HEK293T (cell line): ENCODE measurements around the gene RNF169.

Experiments used
- BHLHE40 ChIP-seq: fragments of 450-650 bp; IDR thresholded peaks from 2 replicates; pipeline ENCODE4 v1.6.1; 2016; ENCODE audit warnings: mild to moderate bottlenecking, moderate library complexity, borderline replicate concordance
- FOXA1 ChIP-seq: fragments of 450-650 bp; IDR thresholded peaks from 2 replicates; pipeline ENCODE4 v1.6.1; 2016; ENCODE audit warnings: mild to moderate bottlenecking
- FOXM1 ChIP-seq: fragments of 450-650 bp; IDR thresholded peaks from 2 replicates; pipeline ENCODE4 v1.6.1; 2017; ENCODE audit warnings: mild to moderate bottlenecking, borderline replicate concordance
- HDGF ChIP-seq: fragments of 450-650 bp; IDR thresholded peaks from 2 replicates; pipeline ENCODE4 v1.6.1; 2017; ENCODE audit warnings: antibody characterized with exemption, borderline replicate concordance
- LEF1 ChIP-seq: fragments of 450-650 bp; IDR thresholded peaks from 2 replicates; pipeline ENCODE4 v1.6.1; 2017; ENCODE audit warnings: mild to moderate bottlenecking, borderline replicate concordance
- TARDBP ChIP-seq: fragments of 450-650 bp; IDR thresholded peaks from 2 replicates; pipeline ENCODE4 v1.6.1; 2016

DNA sequence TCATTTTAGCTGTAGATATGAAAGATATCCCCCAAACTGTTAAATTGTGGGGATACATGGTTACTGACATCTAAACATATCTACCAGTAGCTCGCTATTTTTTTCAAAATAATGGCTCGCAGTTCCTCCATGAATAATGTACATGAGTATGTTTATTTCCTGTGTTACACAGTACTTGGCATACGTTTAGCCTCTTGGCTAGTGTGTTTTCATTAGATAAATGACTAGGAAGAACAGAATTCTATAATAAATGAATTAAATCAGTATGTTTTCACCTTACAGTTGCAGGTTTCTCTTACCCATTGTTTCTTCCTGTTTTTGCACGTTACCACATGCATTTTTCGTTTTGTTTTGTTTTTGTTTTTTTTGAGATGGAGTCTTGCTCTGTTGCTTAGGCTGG lies 21.8 kb downstream of the RNF169 start:
- no peak for TF ChIP-seq TARDBP
- no peak for TF ChIP-seq FOXA1
- no peak for TF ChIP-seq BHLHE40
- no peak for TF ChIP-seq FOXM1
- TF ChIP-seq HDGF: no peak
- TF ChIP-seq LEF1: no peak
